ENCODE measurements around the gene RAX2.

DNA sequence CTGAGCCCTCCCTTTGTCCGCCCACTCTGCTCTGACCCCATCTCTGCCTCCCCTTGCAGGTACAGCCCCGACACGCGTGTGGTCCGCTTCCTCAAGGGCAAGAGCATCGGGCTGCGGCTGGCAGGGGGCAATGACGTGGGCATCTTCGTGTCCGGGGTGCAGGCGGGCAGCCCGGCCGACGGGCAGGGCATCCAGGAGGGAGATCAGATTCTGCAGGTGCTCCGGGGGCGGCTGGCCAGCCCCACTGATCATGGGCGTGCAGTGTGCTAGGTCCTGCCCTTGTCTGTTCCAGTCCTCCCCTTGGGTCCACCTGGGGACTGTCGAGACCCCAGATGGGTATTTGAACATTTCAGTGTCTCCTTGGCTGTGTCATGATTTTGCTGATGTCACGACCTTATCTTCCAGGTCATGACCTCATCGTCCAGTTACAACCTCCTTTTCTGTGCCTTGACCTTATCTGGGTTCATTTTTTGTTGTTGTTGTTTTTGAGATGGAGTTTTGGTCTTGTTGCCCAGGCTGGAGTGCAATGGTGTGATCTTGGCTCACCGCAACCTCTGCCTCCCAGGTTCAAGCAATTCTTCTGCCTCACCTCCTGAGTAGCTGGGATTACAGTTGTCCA, 35.8 kb downstream of the RAX2 start:
- TF ChIP-seq GATA2 (IDR thresholded peaks at IDR 0.05; ENCODE audit: low read depth, low read length), result no peak
- no peak for TF ChIP-seq GATA3 (IDR thresholded peaks at IDR 0.05; ENCODE audit: low read depth, low read length)

All from SH-SY5Y (cell line).